Measurements from ENCODE around the gene MRFAP1L1. TPM values are rescaled to one million over a fixed set of nuclear protein-coding genes. Genes with fewer than 3 reads are reported as not detected.

Gene MRFAP1L1
- total RNA-seq, 3 donors from 2014 or later, result 24.2 to 49.0 (median 31.2) TPM

DNA sequence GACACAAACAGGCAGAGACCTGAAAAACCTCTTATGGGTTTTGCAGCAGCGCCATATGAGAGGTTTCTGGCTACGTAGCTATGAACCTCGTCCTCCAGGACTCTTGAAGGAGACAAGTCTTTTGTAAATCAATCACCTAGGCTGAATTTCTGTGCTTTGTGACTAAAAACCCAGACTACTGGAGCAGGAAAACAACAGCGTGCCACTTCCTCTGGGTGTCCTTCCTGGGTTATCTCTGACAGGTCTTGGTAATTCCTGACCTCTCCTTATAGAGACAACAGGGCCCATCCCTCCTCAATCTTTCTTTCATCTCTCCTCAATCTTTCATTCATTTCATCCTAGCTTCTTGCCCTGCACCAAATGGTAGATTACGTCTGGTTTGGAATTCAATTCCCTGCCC is 10.3 kb downstream of the MRFAP1L1 start:
- ATAC-seq (no peak), DNase-seq (no peak)
- peaks cover 8% of the 10 kb centered on the region for H3K4me1 ChIP-seq (ENCODE audit: low read depth)
- H3K4me3 ChIP-seq, result no peak overlapping the region
- no peaks in the 10 kb centered on the region for H3K9me3 ChIP-seq
- H3K36me3 ChIP-seq (ENCODE audit: low read depth), result no peaks in the 10 kb centered on the region
- TF ChIP-seq, protein P1, sequence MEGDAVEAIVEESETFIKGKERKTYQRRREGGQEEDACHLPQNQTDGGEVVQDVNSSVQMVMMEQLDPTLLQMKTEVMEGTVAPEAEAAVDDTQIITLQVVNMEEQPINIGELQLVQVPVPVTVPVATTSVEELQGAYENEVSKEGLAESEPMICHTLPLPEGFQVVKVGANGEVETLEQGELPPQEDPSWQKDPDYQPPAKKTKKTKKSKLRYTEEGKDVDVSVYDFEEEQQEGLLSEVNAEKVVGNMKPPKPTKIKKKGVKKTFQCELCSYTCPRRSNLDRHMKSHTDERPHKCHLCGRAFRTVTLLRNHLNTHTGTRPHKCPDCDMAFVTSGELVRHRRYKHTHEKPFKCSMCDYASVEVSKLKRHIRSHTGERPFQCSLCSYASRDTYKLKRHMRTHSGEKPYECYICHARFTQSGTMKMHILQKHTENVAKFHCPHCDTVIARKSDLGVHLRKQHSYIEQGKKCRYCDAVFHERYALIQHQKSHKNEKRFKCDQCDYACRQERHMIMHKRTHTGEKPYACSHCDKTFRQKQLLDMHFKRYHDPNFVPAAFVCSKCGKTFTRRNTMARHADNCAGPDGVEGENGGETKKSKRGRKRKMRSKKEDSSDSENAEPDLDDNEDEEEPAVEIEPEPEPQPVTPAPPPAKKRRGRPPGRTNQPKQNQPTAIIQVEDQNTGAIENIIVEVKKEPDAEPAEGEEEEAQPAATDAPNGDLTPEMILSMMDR (IDR thresholded peaks at IDR 0.05), result no peak
- intact Hi-C loops (cut with DNase I, micrococcal nuclease), result no loop called here

DNA sequence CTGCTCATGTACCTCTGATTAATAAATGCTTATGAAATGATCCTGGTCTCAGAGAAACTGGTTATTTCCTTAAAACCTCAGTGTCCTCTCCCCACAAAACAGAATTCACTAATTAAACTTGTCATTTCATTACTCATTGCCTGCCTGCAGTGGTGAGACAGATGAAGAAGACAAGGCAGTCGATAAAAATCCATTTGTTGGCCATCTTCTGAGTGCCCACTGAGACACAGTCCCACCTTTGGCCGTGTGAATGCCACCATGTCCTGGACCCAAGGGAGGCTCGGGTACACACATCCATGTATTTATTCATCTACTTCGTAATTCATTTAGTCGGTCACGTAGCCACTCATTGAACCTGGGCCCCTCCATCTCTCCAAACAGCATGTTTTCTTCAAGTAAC is 12.5 kb downstream of the MRFAP1L1 start:
- intact Hi-C loops (cut with DNase I, micrococcal nuclease), result no loop called here
- no peaks in the 10 kb centered on the region for H3K9me3 ChIP-seq
- H3K4me3 ChIP-seq, result no peak overlapping the region
- H3K36me3 ChIP-seq (ENCODE audit: low read depth), result no peaks in the 10 kb centered on the region
- ATAC-seq (no peak), DNase-seq (no peak)
- TF ChIP-seq, protein P1 (IDR thresholded peaks at IDR 0.05), result no peak
- H3K4me1 ChIP-seq (ENCODE audit: low read depth), result peaks cover 18% of the 10 kb centered on the region

GRCh38 chr4:6696611-6697010 is 13.1 kb downstream of the MRFAP1L1 start:
- Histone ChIP-seq H3K9me3 (no peaks in the 10 kb centered on the region), H3K36me3 (ENCODE audit: low read depth) (no peaks in the 10 kb centered on the region), H3K4me3 (no peak overlapping the region), H3K4me1 (ENCODE audit: low read depth) (peaks cover 18% of the 10 kb centered on the region)
- TF ChIP-seq, protein P1 (IDR thresholded peaks at IDR 0.05), result no peak
- intact Hi-C loops (cut with DNase I, micrococcal nuclease), result no loop called here
- DNase-seq (no peak), ATAC-seq (no peak)

DNA sequence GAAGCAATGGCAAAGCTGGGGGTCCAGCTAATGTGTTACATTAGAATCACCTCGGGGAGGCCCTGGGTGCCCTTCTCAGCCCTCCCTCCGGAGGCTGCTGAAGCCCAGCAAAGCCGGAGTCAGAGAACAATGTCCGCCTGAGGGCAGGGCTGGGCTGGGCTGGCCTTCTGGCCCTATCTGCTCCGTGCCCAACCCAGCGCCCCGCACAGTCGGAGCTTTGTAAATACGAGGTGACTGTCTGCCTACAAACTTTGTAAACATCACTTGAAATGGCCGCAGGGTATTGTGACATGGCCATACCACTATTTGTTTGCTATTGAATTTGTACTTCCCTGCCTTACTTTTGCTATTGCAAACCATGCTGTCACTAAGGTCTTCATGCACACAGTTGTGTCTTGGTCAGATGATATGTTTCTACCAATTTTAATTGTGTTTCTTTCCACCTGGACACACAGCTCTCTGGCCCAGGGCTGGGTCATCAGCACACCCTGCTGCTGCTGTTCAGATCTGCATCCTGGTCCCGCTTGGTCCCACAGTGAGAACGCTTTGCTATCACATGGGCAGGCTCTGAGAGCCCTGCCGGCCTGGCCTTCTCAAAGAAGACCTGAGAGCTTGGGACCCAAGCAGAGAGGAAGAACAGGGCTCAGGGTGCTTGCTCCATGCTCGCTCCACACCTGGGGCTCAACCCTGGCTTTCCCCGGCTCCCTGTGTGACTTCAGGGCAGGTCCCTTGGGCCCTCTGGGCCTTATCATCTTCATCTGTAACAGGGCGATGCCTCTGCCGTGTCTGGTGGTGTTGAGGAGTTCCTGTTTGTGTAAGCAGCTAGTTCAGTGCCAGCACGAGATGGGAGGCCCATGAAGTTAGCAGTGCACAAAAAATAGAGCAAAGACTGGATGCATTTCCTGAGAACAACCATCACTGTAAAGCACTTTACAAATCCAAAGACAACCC is 13.7 kb downstream of the MRFAP1L1 start:
- no peaks in the 10 kb centered on the region for H3K9me3 ChIP-seq
- peaks cover 18% of the 10 kb centered on the region for H3K4me1 ChIP-seq (ENCODE audit: low read depth)
- no peak overlapping the region for H3K4me3 ChIP-seq
- TF ChIP-seq, protein P1 (IDR thresholded peaks at IDR 0.05), result peak; percentile 12
- intact Hi-C loops (cut with DNase I, micrococcal nuclease), result no loop called here
- DNase-seq (peak; percentile 71 to 82 (median 80)), ATAC-seq (peak; percentile 80)
- no peaks in the 10 kb centered on the region for H3K36me3 ChIP-seq (ENCODE audit: low read depth)

DNA sequence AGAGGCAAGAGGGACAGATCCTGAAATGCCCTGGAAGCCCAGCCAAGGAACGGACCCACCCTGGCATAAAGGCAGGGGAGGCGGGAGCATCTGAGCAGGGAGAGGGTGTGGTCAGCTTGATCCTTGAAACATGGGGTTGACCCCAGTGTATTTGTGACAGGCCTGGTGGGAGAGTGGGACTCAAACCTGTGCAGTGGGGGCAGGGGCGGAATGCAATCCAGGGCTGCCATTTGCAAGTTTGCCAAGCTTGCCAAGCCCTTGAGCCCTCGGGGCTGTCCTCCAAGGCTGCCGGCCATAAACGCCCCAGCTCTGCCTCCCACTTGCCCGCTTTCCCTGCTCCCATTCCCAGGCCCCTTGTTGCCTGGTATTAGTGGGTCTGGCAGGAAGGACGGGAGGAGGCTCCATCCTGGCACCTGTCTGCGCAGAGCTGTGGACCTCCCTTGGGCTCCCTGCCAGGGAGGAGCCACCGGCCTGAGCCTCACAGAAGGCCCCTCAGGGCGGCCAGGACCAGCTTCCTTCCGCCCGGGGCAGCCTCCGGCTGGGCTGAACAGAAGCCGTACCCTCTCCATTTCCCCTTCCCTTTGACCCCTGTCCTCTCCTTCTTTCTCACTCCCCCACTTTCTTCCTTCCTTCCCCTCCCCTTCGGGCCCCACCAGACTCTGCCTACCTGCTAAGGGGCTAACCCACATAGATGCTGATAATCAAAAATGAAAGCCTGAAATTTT is 15.3 kb downstream of the MRFAP1L1 start:
- Histone ChIP-seq H3K9me3 (no peaks in the 10 kb centered on the region), H3K4me3 (no peak overlapping the region), H3K4me1 (ENCODE audit: low read depth) (peaks cover 28% of the 10 kb centered on the region), H3K36me3 (ENCODE audit: low read depth) (no peaks in the 10 kb centered on the region)
- DNase-seq, result no peak
- TF ChIP-seq, protein P1 (IDR thresholded peaks at IDR 0.05), result no peak
- intact Hi-C loops (cut with DNase I, micrococcal nuclease), result no loop called here
- no peak for ATAC-seq

All from mucosa of descending colon (tissue), 3 donors.